ENCODE data around the gene CRHR1.
"Not testable (repeated sequence)": the region's sequence is repeated elsewhere in the genome, so short reads cannot be mapped to it uniquely, and the experiment has no call there.

The CRHR1 gene

DNA sequence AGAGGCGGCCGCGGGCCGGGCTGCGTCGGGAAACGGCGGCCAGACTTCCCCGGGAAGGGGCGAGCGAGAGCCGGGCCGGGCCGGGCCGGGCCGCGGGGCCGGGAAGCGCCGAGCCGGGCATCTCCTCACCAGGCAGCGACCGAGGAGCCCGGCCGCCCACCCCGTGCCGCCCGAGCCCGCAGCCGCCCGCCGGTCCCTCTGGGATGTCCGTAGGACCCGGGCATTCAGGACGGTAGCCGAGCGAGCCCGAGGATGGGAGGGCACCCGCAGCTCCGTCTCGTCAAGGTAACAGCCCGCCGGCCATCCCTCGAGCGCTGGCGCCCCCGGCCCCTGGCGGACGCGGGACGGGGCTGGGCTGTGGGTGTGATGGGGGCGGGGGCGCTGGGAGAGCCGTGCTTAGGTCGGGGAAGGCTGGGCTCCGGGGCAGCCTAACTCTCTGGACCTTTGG is at the start of gene CRHR1:
TSS of gene CRHR1 (plus strand) at position 28 of the 448 bp plus-strand sequence. CDS start at position 253, 225 bp downstream.
- DNase-seq (ENCODE audit: low spot score in 2 of 2), result peak in 1 of 2 donors; percentile 7
- ATAC-seq (ENCODE audit: low read depth), result peak; percentile 13
- Mint-ChIP-seq H3K4me3 (peak within 1 kb of the TSS; percentile 76), H3K4me1 (peaks cover 2% of the 10 kb centered on the region), H3K36me3 (no peaks in the 10 kb centered on the region), H3K27me3 (peaks cover 28% of the 10 kb centered on the region), H3K9me3 (no peaks in the 10 kb centered on the region), H3K27ac (no peak within 1 kb of the TSS)

DNA sequence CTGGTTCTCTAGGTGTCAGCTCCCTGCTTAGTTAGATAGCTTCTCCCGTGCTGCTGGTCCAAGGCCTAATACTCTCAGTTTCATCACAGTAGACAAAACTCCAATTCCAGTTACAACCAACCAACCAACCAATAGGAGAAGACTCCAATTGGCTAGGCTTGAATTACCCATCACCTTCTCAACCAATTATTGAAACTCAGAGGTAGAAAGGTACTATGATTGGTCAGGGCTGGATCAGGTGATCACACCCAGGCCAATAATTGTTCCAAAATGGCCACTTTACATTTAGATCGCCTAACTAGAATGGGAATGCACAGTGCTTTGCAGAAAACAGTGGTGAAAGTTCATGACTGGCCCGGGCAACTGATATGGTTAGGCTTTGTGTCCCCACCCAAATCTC is 49.5 kb upstream of the CRHR1 start:
- no peak overlapping the region for H3K4me3 Mint-ChIP-seq
- peaks cover 18% of the 10 kb centered on the region for H3K27me3 Mint-ChIP-seq
- ATAC-seq (ENCODE audit: low read depth) (no peak), DNase-seq (ENCODE audit: low spot score in 2 of 2) (no peak)
- peaks cover 2% of the 10 kb centered on the region for H3K4me1 Mint-ChIP-seq
- H3K36me3 Mint-ChIP-seq, result no peaks in the 10 kb centered on the region
- peaks cover 8% of the 10 kb centered on the region for H3K9me3 Mint-ChIP-seq
- no peak overlapping the region for H3K27ac Mint-ChIP-seq

GRCh38 chr17:45735488-45735887 is 48.6 kb upstream of the CRHR1 start:
- Mint-ChIP-seq H3K9me3 (peaks cover 4% of the 10 kb centered on the region), H3K36me3 (no peaks in the 10 kb centered on the region), H3K27ac (no peak overlapping the region), H3K4me1 (peaks cover 4% of the 10 kb centered on the region), H3K27me3 (peaks cover 15% of the 10 kb centered on the region), H3K4me3 (no peak overlapping the region)
- no peak for DNase-seq (ENCODE audit: low spot score in 2 of 2)
- no peak for ATAC-seq (ENCODE audit: low read depth)

GRCh38 chr17:45739786-45740185 is 44.3 kb upstream of the CRHR1 start:
- Mint-ChIP-seq H3K4me1 (peaks cover 6% of the 10 kb centered on the region), H3K4me3 (no peak overlapping the region), H3K27me3 (peaks cover 13% of the 10 kb centered on the region), H3K27ac (no peak overlapping the region), H3K36me3 (no peaks in the 10 kb centered on the region), H3K9me3 (peaks cover 2% of the 10 kb centered on the region)
- ATAC-seq (ENCODE audit: low read depth) (no peak), DNase-seq (ENCODE audit: low spot score in 2 of 2) (no peak)

- no peak overlapping the region for H3K27ac Mint-ChIP-seq
- DNase-seq (ENCODE audit: low spot score in 2 of 2) (no peak), ATAC-seq (ENCODE audit: low read depth) (no peak)
- H3K4me1 Mint-ChIP-seq, result peaks cover 6% of the 10 kb centered on the region
- no peak overlapping the region for H3K4me3 Mint-ChIP-seq
- peaks cover 2% of the 10 kb centered on the region for H3K9me3 Mint-ChIP-seq
- peaks cover 13% of the 10 kb centered on the region for H3K27me3 Mint-ChIP-seq
- no peaks in the 10 kb centered on the region for H3K36me3 Mint-ChIP-seq
These were observed 43.4 kb upstream of the CRHR1 start for GRCh38 chr17:45740553-45741330.

GRCh38 chr17:45742251-45742650 is 41.9 kb upstream of the CRHR1 start:
- Mint-ChIP-seq H3K9me3 (peaks cover 2% of the 10 kb centered on the region), H3K36me3 (no peaks in the 10 kb centered on the region), H3K27ac (no peak overlapping the region), H3K27me3 (peaks cover 15% of the 10 kb centered on the region), H3K4me1 (peaks cover 6% of the 10 kb centered on the region), H3K4me3 (no peak overlapping the region)
- no peak for DNase-seq (ENCODE audit: low spot score in 2 of 2)
- no peak for ATAC-seq (ENCODE audit: low read depth)

- Mint-ChIP-seq H3K4me1 (peaks cover 6% of the 10 kb centered on the region), H3K27ac (no peak overlapping the region), H3K9me3 (peaks cover 2% of the 10 kb centered on the region), H3K27me3 (peaks cover 16% of the 10 kb centered on the region), H3K4me3 (no peak overlapping the region), H3K36me3 (no peaks in the 10 kb centered on the region)
- ATAC-seq (ENCODE audit: low read depth) (no peak), DNase-seq (ENCODE audit: low spot score in 2 of 2) (no peak)
These were observed 40.3 kb upstream of the CRHR1 start for GRCh38 chr17:45743626-45744326.

DNA sequence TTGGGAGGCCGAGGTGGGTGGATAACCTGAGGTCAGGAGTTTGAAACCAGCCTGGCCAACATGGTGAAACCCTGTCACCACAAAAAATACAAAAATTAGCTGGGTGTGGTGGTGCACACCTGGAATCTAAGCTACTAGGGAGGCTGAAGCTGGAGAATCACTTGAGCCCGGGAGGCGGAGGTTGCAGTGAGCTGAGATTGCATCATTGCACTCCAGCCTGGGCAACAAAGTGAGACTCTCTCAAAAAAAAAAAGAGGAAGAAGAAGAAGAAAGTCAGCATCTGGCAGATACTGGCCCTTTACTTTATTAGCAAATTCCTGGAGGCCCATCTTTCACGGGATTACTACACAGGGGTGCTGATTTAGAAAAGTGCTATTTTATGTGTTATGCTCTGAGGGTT is 39.3 kb upstream of the CRHR1 start:
- not testable (repeated sequence) for H3K36me3 Mint-ChIP-seq; H3K27ac Mint-ChIP-seq; H3K4me3 Mint-ChIP-seq; H3K4me1 Mint-ChIP-seq; ATAC-seq (ENCODE audit: low read depth); H3K9me3 Mint-ChIP-seq; DNase-seq (ENCODE audit: low spot score in 2 of 2)
- H3K27me3 Mint-ChIP-seq, result peaks cover 18% of the 10 kb centered on the region

- H3K36me3 Mint-ChIP-seq, result no peaks in the 10 kb centered on the region
- DNase-seq (ENCODE audit: low spot score in 2 of 2) (no peak), ATAC-seq (ENCODE audit: low read depth) (no peak)
- H3K9me3 Mint-ChIP-seq, result no peaks in the 10 kb centered on the region
- peaks cover 21% of the 10 kb centered on the region for H3K27me3 Mint-ChIP-seq
- H3K4me1 Mint-ChIP-seq, result no peaks in the 10 kb centered on the region
- no peak overlapping the region for H3K4me3 Mint-ChIP-seq
- no peak overlapping the region for H3K27ac Mint-ChIP-seq
These were observed 38.3 kb upstream of the CRHR1 start for GRCh38 chr17:45745601-45746494.

- Mint-ChIP-seq H3K27me3 (peaks cover 19% of the 10 kb centered on the region), H3K27ac (no peak overlapping the region), H3K36me3 (no peaks in the 10 kb centered on the region), H3K4me1 (no peaks in the 10 kb centered on the region), H3K9me3 (no peaks in the 10 kb centered on the region), H3K4me3 (no peak overlapping the region)
- ATAC-seq (ENCODE audit: low read depth), result no peak
- no peak for DNase-seq (ENCODE audit: low spot score in 2 of 2)
These were observed 36.2 kb upstream of the CRHR1 start for GRCh38 chr17:45747911-45748310.

GRCh38 chr17:45748731-45749310 is 35.3 kb upstream of the CRHR1 start:
- peaks cover 23% of the 10 kb centered on the region for H3K27me3 Mint-ChIP-seq
- ATAC-seq (ENCODE audit: low read depth) (no peak), DNase-seq (ENCODE audit: low spot score in 2 of 2) (no peak)
- no peaks in the 10 kb centered on the region for H3K9me3 Mint-ChIP-seq
- H3K36me3 Mint-ChIP-seq, result no peaks in the 10 kb centered on the region
- H3K4me3 Mint-ChIP-seq, result no peak overlapping the region
- no peak overlapping the region for H3K27ac Mint-ChIP-seq
- H3K4me1 Mint-ChIP-seq, result no peaks in the 10 kb centered on the region

DNA sequence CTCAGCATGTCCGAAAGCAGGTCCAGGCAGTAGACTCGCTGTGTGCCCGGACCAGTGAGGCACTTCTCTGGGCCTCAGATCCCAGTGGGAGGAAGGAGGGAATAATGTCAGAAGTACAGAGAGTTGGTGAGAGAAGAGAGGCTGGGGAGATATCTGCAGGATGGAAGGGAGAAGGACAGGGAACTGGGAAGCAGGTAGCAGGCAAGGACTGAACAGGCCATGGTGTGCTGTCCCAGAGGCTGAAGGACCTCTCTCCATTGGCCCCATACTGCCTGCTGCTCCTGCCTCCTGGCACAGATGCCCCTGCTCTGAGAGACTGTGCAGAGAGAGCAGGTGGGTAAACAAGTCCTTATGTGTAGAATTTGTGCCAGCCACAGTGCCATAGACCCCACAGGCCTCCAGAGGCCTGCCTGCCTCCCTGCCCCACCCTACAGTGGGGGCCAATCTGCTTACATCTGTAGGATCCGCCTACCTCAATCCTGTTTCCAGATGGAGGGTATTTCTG is 34.2 kb upstream of the CRHR1 start:
- Mint-ChIP-seq H3K9me3 (no peaks in the 10 kb centered on the region), H3K4me3 (no peak overlapping the region), H3K27ac (no peak overlapping the region), H3K4me1 (no peaks in the 10 kb centered on the region), H3K27me3 (peaks cover 24% of the 10 kb centered on the region), H3K36me3 (no peaks in the 10 kb centered on the region)
- DNase-seq (ENCODE audit: low spot score in 2 of 2) (no peak), ATAC-seq (ENCODE audit: low read depth) (no peak)

- no peak for DNase-seq (ENCODE audit: low spot score in 2 of 2)
- ATAC-seq (ENCODE audit: low read depth), result no peak
- Mint-ChIP-seq H3K27ac (no peak overlapping the region), H3K27me3 (peaks cover 29% of the 10 kb centered on the region), H3K4me3 (no peak overlapping the region), H3K36me3 (no peaks in the 10 kb centered on the region), H3K9me3 (no peaks in the 10 kb centered on the region), H3K4me1 (no peaks in the 10 kb centered on the region)
These were observed 33.2 kb upstream of the CRHR1 start for GRCh38 chr17:45750779-45751440.
